ENCODE data around the gene DPPA3. TPM values are rescaled to one million over a fixed set of nuclear protein-coding genes. Genes with fewer than 3 reads are reported as not detected.
"Not testable (repeated sequence)": the region's sequence is repeated elsewhere in the genome, so short reads cannot be mapped to it uniquely, and the experiment has no call there.

DPPA3 gene
- total RNA-seq = not detected

- Histone ChIP-seq H3K27me3 (no peaks in the 10 kb centered on the region), H3K36me3 (no peaks in the 10 kb centered on the region), H3K4me3 (no peak within 1 kb of the TSS), H3K9me3 (no peaks in the 10 kb centered on the region), H3K4me1 (no peaks in the 10 kb centered on the region), H3K27ac (no peak within 1 kb of the TSS)
- intact Hi-C loops (cut with DNase I) = no loop called here
- no peak for DNase-seq (ENCODE audit: low spot score in 2 of 2)
- no peak for TF ChIP-seq CTCF (IDR thresholded peaks at IDR 0.05)
These were observed at the start of gene DPPA3 for GRCh38 chr12:7711133-7711532. Gene DPPA3, plus strand, starts transcription at chr12:7711433. Its CDS starts 138 bp downstream, at chr12:7711571.

- H3K36me3 ChIP-seq = no peaks in the 10 kb centered on the region
- no peaks in the 10 kb centered on the region for H3K9me3 ChIP-seq
- no peaks in the 10 kb centered on the region for H3K4me1 ChIP-seq
- TF ChIP-seq CTCF (IDR thresholded peaks at IDR 0.05) = no peak
- no peak overlapping the region for H3K4me3 ChIP-seq
- H3K27ac ChIP-seq = no peak overlapping the region
- no peak for DNase-seq (ENCODE audit: low spot score in 2 of 2)
- intact Hi-C loops (cut with DNase I) = no loop called here
- H3K27me3 ChIP-seq = no peaks in the 10 kb centered on the region
These were observed 49.5 kb upstream of the DPPA3 start for GRCh38 chr12:7661741-7662140.

GRCh38 chr12:7666595-7666994 lies 44.6 kb upstream of the DPPA3 start:
- Histone ChIP-seq H3K27ac (no peak overlapping the region), H3K9me3 (no peaks in the 10 kb centered on the region), H3K36me3 (no peaks in the 10 kb centered on the region), H3K4me3 (no peak overlapping the region), H3K4me1 (no peaks in the 10 kb centered on the region), H3K27me3 (no peaks in the 10 kb centered on the region)
- DNase-seq (ENCODE audit: low spot score in 2 of 2) = no peak
- TF ChIP-seq CTCF (IDR thresholded peaks at IDR 0.05) = no peak
- intact Hi-C loops (cut with DNase I) = no loop called here

- TF ChIP-seq CTCF (IDR thresholded peaks at IDR 0.05) = no peak
- H3K4me1 ChIP-seq = no peaks in the 10 kb centered on the region
- H3K36me3 ChIP-seq = no peaks in the 10 kb centered on the region
These were observed 44.1 kb upstream of the DPPA3 start for GRCh38 chr12:7667125-7667524.

GRCh38 chr12:7668171-7668570 lies 43.1 kb upstream of the DPPA3 start:
- no peak for TF ChIP-seq CTCF (IDR thresholded peaks at IDR 0.05)
- Histone ChIP-seq H3K36me3 (no peaks in the 10 kb centered on the region), H3K4me1 (no peaks in the 10 kb centered on the region), H3K9me3 (no peaks in the 10 kb centered on the region), H3K27ac (no peak overlapping the region), H3K27me3 (no peaks in the 10 kb centered on the region), H3K4me3 (no peak overlapping the region)
- DNase-seq (ENCODE audit: low spot score in 2 of 2) = no peak
- intact Hi-C loops (cut with DNase I) = no loop called here

More at GRCh38 chr12:7667125-7667524, 44.1 kb upstream of the DPPA3 start:
- Histone ChIP-seq H3K4me3 (no peak overlapping the region), H3K27me3 (no peaks in the 10 kb centered on the region), H3K9me3 (no peaks in the 10 kb centered on the region), H3K27ac (no peak overlapping the region)
- intact Hi-C loops (cut with DNase I) = no loop called here
- no peak for DNase-seq (ENCODE audit: low spot score in 2 of 2)

GRCh38 chr12:7675455-7675854 lies 35.8 kb upstream of the DPPA3 start:
- H3K4me1 ChIP-seq; H3K4me3 ChIP-seq; H3K27me3 ChIP-seq; H3K27ac ChIP-seq; DNase-seq (ENCODE audit: low spot score in 2 of 2); H3K36me3 ChIP-seq; H3K9me3 ChIP-seq: not testable (repeated sequence)
- intact Hi-C loops (cut with DNase I) = loop anchor here (10.0 kb wide), 1 partner anchor 129 kb away; no protein-coding TSS in a partner anchor

GRCh38 chr12:7677432-7677888 lies 33.8 kb upstream of the DPPA3 start:
- H3K27me3 ChIP-seq; DNase-seq (ENCODE audit: low spot score in 2 of 2); H3K4me3 ChIP-seq; H3K9me3 ChIP-seq; H3K36me3 ChIP-seq; H3K27ac ChIP-seq; H3K4me1 ChIP-seq: not testable (repeated sequence)
- intact Hi-C loops (cut with DNase I) = loop anchor here (10.0 kb wide), 1 partner anchor 127 kb away; no protein-coding TSS in a partner anchor

Data from ascending aorta (tissue), 2 donors.